SU-DHL-6 (cell line): ENCODE data around the gene UBTD2.
A peak's percentile ranks its signal among the peaks of the same experiment; 100 is the strongest.

Source experiments
- H2AFZ ChIP-seq: fragments of 200-600 bp; sonication (generic); 2 replicates; pipeline ENCODE4 v1.6.1; 2014; ENCODE audit warnings: low read depth, mild to moderate bottlenecking, moderate library complexity, mixed read lengths, antibody characterized with exemption, low read length; ENCODE audit not compliant: severe bottlenecking
- H3F3A ChIP-seq: fragments of 200-600 bp; shearing (Covaris generic); 2 replicates; pipeline ENCODE4 v1.6.0; 2016; ENCODE audit warnings: antibody characterized with exemption, mild to moderate bottlenecking; ENCODE audit not compliant: insufficient read depth
- H3K27ac ChIP-seq: fragments of 200-600 bp; sonication (generic); 2 replicates; pipeline ENCODE4 v1.5.1; 2016; ENCODE audit warnings: low read depth, mild to moderate bottlenecking, low read length, moderate library complexity, mixed read lengths
- H3K27me3 ChIP-seq: fragments of 200-600 bp; sonication (generic), shearing (Covaris generic); 2 replicates; pipeline ENCODE4 v1.6.0; 2014; ENCODE audit warnings: mild to moderate bottlenecking, low read length
- H3K36me3 ChIP-seq: fragments of 200-600 bp; sonication (generic); 2 replicates; pipeline ENCODE4 v1.6.1; 2014; ENCODE audit warnings: mild to moderate bottlenecking, low read length, mixed read lengths
- H3K4me2 ChIP-seq: fragments of 300-600, 200-600 bp; shearing (Covaris generic), sonication (generic); 2 replicates; pipeline ENCODE4 v1.6.0; 2014; ENCODE audit warnings: low read length, low read depth, mild to moderate bottlenecking; ENCODE audit not compliant: poor library complexity, severe bottlenecking
- H3K4me3 ChIP-seq: fragments of 200-600 bp; sonication (generic); 2 replicates; pipeline ENCODE4 v1.5.1; 2014; ENCODE audit warnings: antibody characterized with exemption, low read length, mild to moderate bottlenecking, mixed read lengths; ENCODE audit not compliant: insufficient read depth, poor library complexity, severe bottlenecking
- H3K79me2 ChIP-seq: fragments of 200-600 bp; sonication (generic); 2 replicates; pipeline ENCODE4 v1.6.1; 2014; ENCODE audit warnings: mild to moderate bottlenecking, low read length, moderate library complexity; ENCODE audit not compliant: insufficient read depth
- H3K9ac ChIP-seq: fragments of 200-600 bp; sonication (generic); 2 replicates; pipeline ENCODE4 v1.7.0; 2014; ENCODE audit warnings: mild to moderate bottlenecking, low read length
- H3K9me2 ChIP-seq: fragments of 200-600 bp; sonication (generic); replicated peaks from 2 replicates; pipeline ENCODE4 v1.6.1; 2014; ENCODE audit warnings: low read length; ENCODE audit not compliant: insufficient read depth
- H3K9me3 ChIP-seq: fragments of 200-600 bp; sonication (generic); 2 replicates; pipeline ENCODE4 v1.6.1; 2014; ENCODE audit warnings: low read length, mixed read lengths; ENCODE audit not compliant: insufficient read depth
- H4K20me1 ChIP-seq: fragments of 200-600 bp; sonication (generic); 2 replicates; pipeline ENCODE4 v1.6.1; 2014; ENCODE audit warnings: low read depth, mild to moderate bottlenecking, antibody characterized with exemption, low read length, moderate library complexity, mixed read lengths
- EZH2phosphoT487 ChIP-seq: fragments of 200-600 bp; sonication (generic), shearing (Covaris generic); conservative IDR thresholded peaks from 2 replicates; pipeline ENCODE4 v1.6.1; 2018; ENCODE audit warnings: mild to moderate bottlenecking, antibody characterized with exemption, low read length, moderate library complexity, mixed read lengths
- TF ChIP-seq, protein P1 (sequence below): fragments of 200-600 bp; sonication (generic); IDR thresholded peaks from one replicate; pipeline ENCODE4 v1.5.1; 2017; ENCODE audit warnings: antibody characterized with exemption, mild to moderate bottlenecking, low read length, moderate library complexity; ENCODE audit not compliant: insufficient read depth, poor library complexity, severe bottlenecking

Gene UBTD2

GRCh38 chr5:172238334-172238733, 45.2 kb downstream of the UBTD2 start:
- TF ChIP-seq EZH2phosphoT487, result no peak
- TF ChIP-seq, protein P1, sequence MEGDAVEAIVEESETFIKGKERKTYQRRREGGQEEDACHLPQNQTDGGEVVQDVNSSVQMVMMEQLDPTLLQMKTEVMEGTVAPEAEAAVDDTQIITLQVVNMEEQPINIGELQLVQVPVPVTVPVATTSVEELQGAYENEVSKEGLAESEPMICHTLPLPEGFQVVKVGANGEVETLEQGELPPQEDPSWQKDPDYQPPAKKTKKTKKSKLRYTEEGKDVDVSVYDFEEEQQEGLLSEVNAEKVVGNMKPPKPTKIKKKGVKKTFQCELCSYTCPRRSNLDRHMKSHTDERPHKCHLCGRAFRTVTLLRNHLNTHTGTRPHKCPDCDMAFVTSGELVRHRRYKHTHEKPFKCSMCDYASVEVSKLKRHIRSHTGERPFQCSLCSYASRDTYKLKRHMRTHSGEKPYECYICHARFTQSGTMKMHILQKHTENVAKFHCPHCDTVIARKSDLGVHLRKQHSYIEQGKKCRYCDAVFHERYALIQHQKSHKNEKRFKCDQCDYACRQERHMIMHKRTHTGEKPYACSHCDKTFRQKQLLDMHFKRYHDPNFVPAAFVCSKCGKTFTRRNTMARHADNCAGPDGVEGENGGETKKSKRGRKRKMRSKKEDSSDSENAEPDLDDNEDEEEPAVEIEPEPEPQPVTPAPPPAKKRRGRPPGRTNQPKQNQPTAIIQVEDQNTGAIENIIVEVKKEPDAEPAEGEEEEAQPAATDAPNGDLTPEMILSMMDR, result no peak
- Histone ChIP-seq H3K9ac (no peak overlapping the region), H3K9me2 (no peaks in the 10 kb centered on the region), H3K4me3 (no peak overlapping the region), H3K27ac (no peak overlapping the region), H2AFZ (no peak overlapping the region), H3K9me3 (no peaks in the 10 kb centered on the region), H3K27me3 (no peaks in the 10 kb centered on the region), H4K20me1 (no peaks in the 10 kb centered on the region), H3K4me2 (no peak overlapping the region), H3K36me3 (no peaks in the 10 kb centered on the region), H3K79me2 (peaks cover 44% of the 10 kb centered on the region), H3F3A (no peaks in the 10 kb centered on the region)

GRCh38 chr5:172235827-172236736, 47.5 kb downstream of the UBTD2 start:
- Histone ChIP-seq H3F3A (no peaks in the 10 kb centered on the region), H3K9me2 (no peaks in the 10 kb centered on the region), H3K9ac (no peak overlapping the region), H4K20me1 (no peaks in the 10 kb centered on the region), H3K36me3 (no peaks in the 10 kb centered on the region), H3K4me3 (no peak overlapping the region), H3K79me2 (peaks cover 32% of the 10 kb centered on the region), H3K27me3 (no peaks in the 10 kb centered on the region), H3K4me2 (peak overlapping the region; percentile 7), H3K27ac (no peak overlapping the region), H3K9me3 (no peaks in the 10 kb centered on the region), H2AFZ (no peak overlapping the region)
- no peak for TF ChIP-seq EZH2phosphoT487
- TF ChIP-seq, protein P1, result no peak

DNA sequence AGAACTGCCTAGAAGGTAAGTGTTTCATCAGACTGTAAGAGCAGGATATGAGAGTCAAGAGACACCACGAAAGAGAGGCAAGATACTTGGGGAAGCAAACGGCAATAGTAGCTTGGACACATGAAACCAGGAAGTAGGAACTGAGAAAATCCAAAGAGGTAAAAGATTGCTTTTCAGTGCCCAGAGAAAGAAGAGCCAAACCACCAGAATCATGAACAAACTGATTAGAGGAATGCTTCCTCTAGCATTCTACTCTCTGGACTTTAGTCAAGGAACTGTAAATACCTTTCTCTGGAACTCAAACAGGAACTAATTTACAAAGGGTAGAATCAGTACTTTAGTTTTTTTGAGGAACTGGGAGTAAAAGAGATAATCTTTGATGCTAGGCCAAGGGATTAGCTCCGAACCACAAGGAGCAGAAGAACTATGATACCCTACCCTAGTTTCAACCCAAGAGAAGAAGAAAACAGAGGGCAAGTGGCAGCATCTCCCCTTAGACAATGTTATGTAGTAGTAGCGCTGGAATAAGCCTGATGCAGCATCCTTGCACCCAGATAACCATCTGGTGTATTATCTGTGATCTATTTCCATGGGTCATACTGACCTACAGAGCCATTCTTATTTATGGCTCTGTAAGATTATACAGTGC, 48.3 kb downstream of the UBTD2 start:
- no peaks in the 10 kb centered on the region for H3K9me2 ChIP-seq
- peaks cover 32% of the 10 kb centered on the region for H3K79me2 ChIP-seq
- TF ChIP-seq, protein P1, result no peak
- no peak for TF ChIP-seq EZH2phosphoT487
- no peaks in the 10 kb centered on the region for H3K27me3 ChIP-seq
- no peaks in the 10 kb centered on the region for H3K9me3 ChIP-seq
- no peaks in the 10 kb centered on the region for H4K20me1 ChIP-seq
- H3K27ac ChIP-seq, result peak overlapping the region; percentile 39
- no peak overlapping the region for H3K9ac ChIP-seq
- no peak overlapping the region for H2AFZ ChIP-seq
- H3K4me3 ChIP-seq, result no peak overlapping the region
- H3K4me2 ChIP-seq, result peak overlapping the region; percentile 4
- no peaks in the 10 kb centered on the region; the same call in 1 of the 2 replicates for H3K36me3 ChIP-seq
- no peaks in the 10 kb centered on the region for H3F3A ChIP-seq
